ENCODE results near the gene U2AF2.

DNA sequence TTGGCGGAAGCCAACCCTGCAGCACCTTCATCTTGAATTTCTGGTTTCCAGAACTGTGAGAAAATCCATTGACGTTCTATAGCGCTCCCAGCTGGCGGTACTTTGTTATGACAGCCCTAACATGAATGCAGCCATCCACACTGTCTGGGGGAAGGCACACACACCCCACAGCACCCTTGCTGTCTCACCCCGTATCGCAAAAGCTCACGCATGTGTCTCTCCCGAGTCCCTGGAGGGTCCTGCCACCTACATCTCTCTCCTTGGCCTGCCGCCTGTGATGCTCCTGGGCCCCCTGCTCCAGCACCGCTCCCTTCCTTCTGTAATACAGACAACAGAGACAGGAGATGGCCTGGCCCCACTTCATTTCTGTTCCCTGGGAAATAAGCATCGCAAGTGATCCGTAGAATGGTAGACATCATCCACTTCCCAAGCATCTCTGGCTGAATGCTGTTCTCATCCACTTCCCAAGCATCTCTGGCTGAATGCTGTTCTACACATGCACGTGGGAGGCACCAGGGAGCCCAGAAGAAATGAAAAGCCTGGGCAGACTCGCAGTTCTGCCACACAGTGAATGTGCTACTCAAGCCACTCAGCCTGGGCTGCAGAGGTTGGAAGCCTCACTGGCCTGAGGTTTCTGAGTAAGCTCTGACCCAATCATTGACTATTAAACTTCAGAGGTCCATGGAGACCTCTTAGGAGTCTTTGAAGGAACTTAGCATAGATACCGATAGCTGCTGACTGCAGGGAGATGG lies 49.8 kb downstream of the U2AF2 start:
- TF ChIP-seq EZH2phosphoT487 (IDR thresholded peaks at IDR 0.05; ENCODE audit: insufficient read depth, low read depth) (no peak), EZH2 (IDR thresholded peaks at IDR 0.05; ENCODE audit: insufficient read depth, poor library complexity, severe bottlenecking) (no peak)

Measured in GM23248 (cell line).